Activated CD8-positive, alpha-beta T cell treated with anti-CD3 and anti-CD28 coated beads, Interleukin-2, amount 10 ng/mL, durations not matched to agents 7 days and 5 days (primary cell): Measurements from ENCODE around the gene TMCO1. TPM values are rescaled to one million over a fixed set of nuclear protein-coding genes. Genes with fewer than 3 reads are reported as not detected.
"Not testable (repeated sequence)": the region's sequence is repeated elsewhere in the genome, so short reads cannot be mapped to it uniquely, and the experiment has no call there.

ENCODE experiments used
- ATAC-seq: fragments of 150-1000 bp; cut with Tn5 transposase; one replicate; pipeline ENCODE4 v1.10.0; 2021; ENCODE audit warnings: moderate library complexity
- CTCF ChIA-PET: fragments of 350-600 bp; sonication (Branson Sonifier 250); formaldehyde crosslinking; loops from one replicate; lab custom pipeline; 2021; ENCODE audit warnings: antibody characterized with exemption; lab: Charles Lee
- POLR2A ChIA-PET: fragments of 350-600 bp; sonication (Branson Sonifier 250); formaldehyde crosslinking; loops from one replicate; lab custom pipeline; 2021; ENCODE audit warnings: antibody characterized with exemption; lab: Charles Lee
- DNase-seq: peaks from one replicate; pipeline ENCODE4 v3.0.0-alpha.2; 2020
- H3K27ac Mint-ChIP-seq: one replicate; pipeline ENCODE4 v1.8.0; 2021; ENCODE audit warnings: mild to moderate bottlenecking, mixed read lengths
- H3K27me3 Mint-ChIP-seq: one replicate; pipeline ENCODE4 v1.8.0; 2021; ENCODE audit warnings: low read depth, mixed read lengths
- H3K36me3 Mint-ChIP-seq: one replicate; pipeline ENCODE4 v1.8.0; 2021; ENCODE audit warnings: low read depth, mixed read lengths
- H3K4me1 Mint-ChIP-seq: one replicate; pipeline ENCODE4 v1.8.0; 2021; ENCODE audit warnings: low read depth, mixed read lengths
- H3K4me3 Mint-ChIP-seq: one replicate; pipeline ENCODE4 v1.8.0; 2021; ENCODE audit warnings: mild to moderate bottlenecking, mixed read lengths
- H3K9me3 Mint-ChIP-seq: one replicate; pipeline ENCODE4 v1.8.0; 2022; ENCODE audit warnings: mixed read lengths; ENCODE audit not compliant: insufficient read depth
- total RNA-seq, 2 experiments: library from RNA; stranded (reverse); gene quantifications; one replicate each; pipeline ENCODE4 v1.2.3, GENCODE V29; 2021

The TMCO1 gene
- total RNA-seq, 2 experiments from 2014 or later: 89.0 to 90.1 TPM

GRCh38 chr1:165773324-165773965, 4.8 kb upstream of the TMCO1 start:
- ChIA-PET POLR2A (interaction anchor here (0.7 kb wide), 1 partner anchor 75 kb away, joined by 6 read pairs; the partner anchor contains the start of gene ALDH9A1), CTCF (no interaction called here)
- Mint-ChIP-seq H3K4me1 (peaks cover 11% of the 10 kb centered on the region), H3K4me3 (no peak overlapping the region), H3K27ac (no peak overlapping the region), H3K9me3 (no peaks in the 10 kb centered on the region), H3K36me3 (peaks cover 11% of the 10 kb centered on the region), H3K27me3 (peaks cover under 1% of the 10 kb centered on the region)
- DNase-seq (no peak), ATAC-seq (no peak)

DNA sequence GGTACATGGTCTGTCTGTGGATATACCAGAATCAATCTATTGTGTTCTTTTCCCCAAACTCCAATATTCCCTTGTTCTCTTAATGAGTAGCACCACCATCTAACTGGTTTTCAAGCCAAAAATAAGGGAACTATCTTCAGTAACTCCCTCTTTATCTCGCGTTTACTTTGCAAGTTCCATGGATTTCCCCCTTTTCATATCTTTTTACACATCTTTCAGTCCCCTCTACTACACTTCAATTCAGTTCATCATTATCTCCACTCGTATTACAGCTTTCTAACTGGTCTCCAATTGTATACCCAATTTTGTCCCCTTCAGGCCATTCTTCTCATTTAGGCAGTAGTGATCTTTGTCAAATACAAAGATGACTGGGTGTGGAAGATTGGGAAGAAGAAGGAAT, 4.1 kb upstream of the TMCO1 start:
- Mint-ChIP-seq H3K27ac (no peak overlapping the region), H3K4me1 (peaks cover 18% of the 10 kb centered on the region), H3K9me3 (no peaks in the 10 kb centered on the region), H3K36me3 (peaks cover 18% of the 10 kb centered on the region), H3K4me3 (no peak overlapping the region), H3K27me3 (no peaks in the 10 kb centered on the region)
- DNase-seq (no peak), ATAC-seq (no peak)
- CTCF ChIA-PET: interaction anchor here (0.6 to 4.1 kb wide), 2 partner anchors 28 to 100 kb away, joined by 4 to 16 read pairs; no protein-coding TSS in a partner anchor
- POLR2A ChIA-PET: interaction anchor here (0.7 kb wide), 1 partner anchor 75 kb away, joined by 6 read pairs; the partner anchor contains the start of gene ALDH9A1

DNA sequence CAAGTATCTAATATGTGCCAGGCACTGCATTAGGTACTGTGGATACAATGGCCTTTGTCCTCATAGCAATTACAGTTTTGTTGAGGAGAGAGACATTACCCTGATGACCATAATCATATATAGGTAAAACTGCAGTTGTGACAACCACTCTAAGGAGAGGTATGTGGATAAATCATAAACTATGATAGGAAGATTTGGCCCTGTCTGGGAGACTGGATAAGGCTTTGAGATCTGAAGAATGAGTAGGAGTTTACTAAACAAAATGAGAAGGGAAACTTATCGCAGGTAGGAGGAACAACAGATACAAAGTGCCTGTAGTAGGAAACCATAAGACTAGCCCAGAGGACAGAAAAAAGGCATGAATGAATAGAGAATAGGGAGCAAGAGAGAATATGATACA, 4.4 kb downstream of the TMCO1 start:
- Mint-ChIP-seq H3K4me1 (peaks cover 47% of the 10 kb centered on the region), H3K27me3 (no peaks in the 10 kb centered on the region), H3K9me3 (no peaks in the 10 kb centered on the region), H3K36me3 (peaks cover 64% of the 10 kb centered on the region), H3K4me3 (no peak overlapping the region), H3K27ac (no peak overlapping the region)
- CTCF ChIA-PET: no interaction called here
- ATAC-seq (no peak), DNase-seq (no peak)
- POLR2A ChIA-PET: no interaction called here

DNA sequence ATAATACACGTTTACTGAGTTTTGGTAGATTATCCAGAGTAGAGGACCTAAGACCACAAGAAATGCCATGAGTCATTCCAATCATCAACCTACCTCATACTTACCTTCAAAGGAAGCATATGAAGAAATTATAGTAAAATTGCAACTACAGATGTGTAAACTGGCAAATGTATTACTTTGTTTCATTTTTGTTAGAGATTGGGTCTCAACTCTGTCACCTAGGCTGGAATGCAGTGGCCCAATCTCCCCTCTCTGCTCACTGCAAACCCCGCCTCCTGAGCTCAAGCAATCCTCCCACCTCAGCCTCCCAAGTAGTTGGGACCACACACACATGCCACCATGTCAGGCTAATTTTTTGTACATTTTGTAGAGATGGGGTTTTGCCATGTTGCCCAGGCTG, 5.2 kb downstream of the TMCO1 start:
- Mint-ChIP-seq H3K4me1 (peaks cover 43% of the 10 kb centered on the region), H3K36me3 (peaks cover 61% of the 10 kb centered on the region), H3K9me3 (no peaks in the 10 kb centered on the region), H3K4me3 (no peak overlapping the region), H3K27ac (no peak overlapping the region), H3K27me3 (no peaks in the 10 kb centered on the region)
- ATAC-seq (no peak), DNase-seq (no peak)
- ChIA-PET POLR2A (no interaction called here), CTCF (no interaction called here)

GRCh38 chr1:165762725-165763124, 5.9 kb downstream of the TMCO1 start:
- CTCF ChIA-PET: no interaction called here
- no peak for ATAC-seq
- no peak for DNase-seq
- Mint-ChIP-seq H3K27ac (no peak overlapping the region), H3K4me3 (no peak overlapping the region), H3K36me3 (peaks cover 59% of the 10 kb centered on the region), H3K9me3 (no peaks in the 10 kb centered on the region), H3K27me3 (no peaks in the 10 kb centered on the region), H3K4me1 (peaks cover 36% of the 10 kb centered on the region)
- POLR2A ChIA-PET: no interaction called here

DNA sequence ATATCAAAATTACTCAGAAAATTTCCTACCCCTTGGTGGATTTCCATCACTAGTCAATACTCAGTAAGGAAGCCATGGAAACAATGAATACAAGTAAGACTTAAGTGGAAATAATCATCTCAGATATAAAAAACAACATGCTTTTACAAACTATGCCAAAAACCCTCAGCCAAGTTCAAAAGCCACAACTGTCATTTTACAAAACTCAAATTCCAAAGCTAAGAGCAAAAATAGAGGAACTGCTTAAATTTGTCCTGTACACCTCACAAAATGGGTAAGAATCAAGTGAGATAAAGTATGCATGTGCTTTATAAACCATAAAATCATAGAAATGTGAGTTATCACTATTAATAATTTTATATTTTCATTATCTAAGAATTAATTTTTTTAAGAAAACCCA, 9.6 kb downstream of the TMCO1 start:
- ChIA-PET CTCF (interaction anchor here (1.0 kb wide), 1 partner anchor 155 kb away, joined by 6 read pairs; no protein-coding TSS in a partner anchor), POLR2A (interaction anchor here (0.7 kb wide), 1 partner anchor 600 kb away, joined by 3 read pairs; no protein-coding TSS in a partner anchor)
- Mint-ChIP-seq H3K36me3 (peaks cover 40% of the 10 kb centered on the region), H3K27ac (no peak overlapping the region), H3K9me3 (no peaks in the 10 kb centered on the region), H3K4me3 (no peak overlapping the region), H3K4me1 (peaks cover 16% of the 10 kb centered on the region), H3K27me3 (no peaks in the 10 kb centered on the region)
- no peak for DNase-seq
- ATAC-seq: no peak

GRCh38 chr1:165755393-165756010, 13.2 kb downstream of the TMCO1 start:
- H3K4me1 Mint-ChIP-seq: peaks cover 9% of the 10 kb centered on the region
- peaks cover 29% of the 10 kb centered on the region for H3K36me3 Mint-ChIP-seq
- CTCF ChIA-PET: interaction anchor here (1.3 kb wide), 1 partner anchor 155 kb away, joined by 4 read pairs; no protein-coding TSS in a partner anchor
- H3K27ac Mint-ChIP-seq: peak overlapping the region; percentile 43
- no peak overlapping the region for H3K4me3 Mint-ChIP-seq
- no peaks in the 10 kb centered on the region for H3K9me3 Mint-ChIP-seq
- POLR2A ChIA-PET: no interaction called here
- H3K27me3 Mint-ChIP-seq: no peaks in the 10 kb centered on the region
- no peak for DNase-seq
- ATAC-seq: peak; percentile 42

- no peak overlapping the region for H3K4me3 Mint-ChIP-seq
- CTCF ChIA-PET: interaction anchor here (1.3 kb wide), 1 partner anchor 153 kb away, joined by 4 read pairs; no protein-coding TSS in a partner anchor
- ATAC-seq: no peak
- H3K36me3 Mint-ChIP-seq: peaks cover 20% of the 10 kb centered on the region
- H3K9me3 Mint-ChIP-seq: no peaks in the 10 kb centered on the region
- no peak for DNase-seq
- H3K27ac Mint-ChIP-seq: no peak overlapping the region
- H3K4me1 Mint-ChIP-seq: peaks cover 9% of the 10 kb centered on the region
- no peaks in the 10 kb centered on the region for H3K27me3 Mint-ChIP-seq
- POLR2A ChIA-PET: no interaction called here
Observed at GRCh38 chr1:165753934-165754333, 14.7 kb downstream of the TMCO1 start.

- Mint-ChIP-seq H3K9me3 (no peaks in the 10 kb centered on the region), H3K27ac (no peak overlapping the region), H3K27me3 (no peaks in the 10 kb centered on the region), H3K36me3 (peaks cover 19% of the 10 kb centered on the region), H3K4me3 (no peak overlapping the region), H3K4me1 (no peaks in the 10 kb centered on the region)
- CTCF ChIA-PET: interaction anchor here (1.9 kb wide), 1 partner anchor 165 kb away, joined by 5 read pairs; no protein-coding TSS in a partner anchor
- DNase-seq: no peak
- POLR2A ChIA-PET: interaction anchor here (1.2 kb wide), 1 partner anchor 20 kb away, joined by 4 read pairs; the partner anchor contains the start of gene TMCO1
- ATAC-seq: no peak
Observed at GRCh38 chr1:165748550-165748949, 20.1 kb downstream of the TMCO1 start.

DNA sequence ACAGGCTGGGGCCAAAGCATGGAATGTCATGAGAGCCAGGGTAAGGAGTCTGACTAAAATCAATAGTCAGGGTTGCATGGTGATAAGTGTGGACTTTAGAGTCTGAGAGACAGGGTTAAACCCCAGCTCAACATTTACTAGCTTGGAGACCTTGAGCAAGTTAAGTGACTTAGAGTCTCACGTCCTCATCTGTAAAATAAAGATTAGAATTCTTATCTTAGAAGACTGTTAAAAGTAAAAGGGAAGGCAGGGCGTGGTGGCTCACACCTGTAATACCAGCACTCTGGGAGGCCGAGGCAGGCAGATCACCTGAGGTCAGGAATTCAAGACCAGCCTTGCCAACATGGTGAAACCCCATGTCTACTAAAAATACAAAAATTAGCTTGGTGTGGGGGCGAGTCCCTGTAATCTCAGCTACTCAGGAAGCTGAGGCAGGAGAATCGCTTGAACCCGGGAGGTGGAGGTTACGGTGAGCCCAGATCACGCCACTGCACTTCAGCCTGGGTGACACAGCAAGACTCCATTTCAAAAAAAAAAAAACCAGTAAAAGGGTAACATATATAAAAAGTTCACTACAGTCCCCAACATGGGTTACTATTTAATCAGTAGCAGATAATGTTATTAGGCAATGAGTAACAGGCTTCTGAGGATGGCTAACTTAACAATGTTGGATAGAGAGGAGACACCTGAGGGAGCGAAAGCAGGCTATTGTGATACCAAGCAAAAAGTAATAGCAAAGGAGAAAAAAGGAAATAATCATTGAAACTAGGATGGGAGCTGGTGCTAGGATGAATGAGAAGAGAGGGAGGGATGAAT, 20.8 kb downstream of the TMCO1 start:
- H3K4me1 Mint-ChIP-seq: no peaks in the 10 kb centered on the region

DNA sequence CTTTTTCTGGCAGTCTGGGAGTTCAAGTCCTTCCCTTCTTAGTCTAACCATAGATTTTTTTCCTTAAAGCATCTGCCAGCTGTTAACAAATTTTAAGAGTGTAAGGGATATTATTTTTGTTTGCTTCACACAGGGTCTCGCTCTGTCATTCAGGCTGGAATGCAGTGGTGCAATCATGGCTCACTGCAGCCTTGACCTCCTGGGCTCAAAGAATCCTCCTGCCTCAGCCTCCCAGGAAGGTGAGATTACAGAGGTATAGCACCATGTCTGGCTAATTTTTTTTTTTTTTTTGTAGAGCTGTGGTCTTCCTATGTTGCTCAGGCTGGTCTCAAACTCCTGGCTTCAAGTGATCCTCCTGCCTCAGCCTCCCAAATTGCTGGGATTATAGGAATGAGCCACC, 23.8 kb downstream of the TMCO1 start:
- POLR2A ChIA-PET: interaction anchor here (0.6 kb wide), 2 partner anchors 81 to 325 kb away, joined by 3 to 5 read pairs; no protein-coding TSS in a partner anchor
- H3K4me3 Mint-ChIP-seq, ATAC-seq, DNase-seq, H3K4me1 Mint-ChIP-seq, CTCF ChIA-PET, H3K27me3 Mint-ChIP-seq, H3K9me3 Mint-ChIP-seq, H3K27ac Mint-ChIP-seq: not testable (repeated sequence)
- peaks cover 50% of the 10 kb centered on the region for H3K36me3 Mint-ChIP-seq

More for the DNA sequence above, 20.8 kb downstream of the TMCO1 start:
- POLR2A ChIA-PET: interaction anchor here (0.6 to 1.2 kb wide), 2 partner anchors 21 to 111 kb away, joined by 3 to 4 read pairs; partner anchors contain the start of gene TMCO1
- no peak for DNase-seq
- Mint-ChIP-seq H3K4me3 (no peak overlapping the region), H3K9me3 (no peaks in the 10 kb centered on the region), H3K27ac (no peak overlapping the region), H3K27me3 (no peaks in the 10 kb centered on the region), H3K36me3 (peaks cover 25% of the 10 kb centered on the region)
- ATAC-seq: no peak
- CTCF ChIA-PET: interaction anchor here (1.2 to 1.9 kb wide), 2 partner anchors 51 to 166 kb away, joined by 3 to 5 read pairs; no protein-coding TSS in a partner anchor
